ENCODE measurements around the gene CDH2. TPM values are rescaled to one million over a fixed set of nuclear protein-coding genes. Genes with fewer than 3 reads are reported as not detected.
A peak's percentile ranks its signal among the peaks of the same experiment; 100 is the strongest.

The CDH2 gene
- total and polyA plus RNA-seq, 2 donors (not counting 1 experiment from before 2014, with no cell fraction given) = 2.0 to 15.3 TPM

DNA sequence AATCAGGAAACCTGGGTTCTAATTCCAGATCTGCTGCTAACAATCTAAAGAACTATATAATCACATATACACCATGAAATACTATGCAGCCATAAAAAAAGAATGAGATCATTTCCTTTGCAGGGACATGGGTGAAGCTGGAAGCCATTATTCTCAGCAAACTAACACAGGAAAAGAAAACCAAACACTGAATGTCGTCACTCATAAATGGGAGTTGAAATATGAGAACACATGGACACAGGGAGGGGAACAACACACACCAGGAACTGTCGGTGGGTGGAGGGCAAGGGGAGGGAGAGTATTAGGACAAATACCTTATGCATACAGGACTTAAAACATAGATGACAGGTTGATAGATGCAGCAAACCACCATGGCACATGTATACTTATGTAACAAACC is 33.2 kb downstream of the CDH2 start:
- no peak overlapping the region for H3K4me3 ChIP-seq (replicated peaks in 1 of 4; ENCODE audit: control extremely low read depth in 1 of 4, insufficient read depth in 1 of 4, low read depth in 3 of 4, low read length in 4 of 4)
- H3K4me2 ChIP-seq (ENCODE audit: extremely low read depth, insufficient read depth, low read length) = no peak overlapping the region
- H3K27me3 ChIP-seq (ENCODE audit: control insufficient read depth, insufficient read depth, low read length) = no peaks in the 10 kb centered on the region
- no peaks in the 10 kb centered on the region for H3K79me2 ChIP-seq (ENCODE audit: control insufficient read depth, insufficient read depth, low read length)
- no peak overlapping the region for H2AFZ ChIP-seq (ENCODE audit: low read length)
- TF ChIP-seq, protein P1, sequence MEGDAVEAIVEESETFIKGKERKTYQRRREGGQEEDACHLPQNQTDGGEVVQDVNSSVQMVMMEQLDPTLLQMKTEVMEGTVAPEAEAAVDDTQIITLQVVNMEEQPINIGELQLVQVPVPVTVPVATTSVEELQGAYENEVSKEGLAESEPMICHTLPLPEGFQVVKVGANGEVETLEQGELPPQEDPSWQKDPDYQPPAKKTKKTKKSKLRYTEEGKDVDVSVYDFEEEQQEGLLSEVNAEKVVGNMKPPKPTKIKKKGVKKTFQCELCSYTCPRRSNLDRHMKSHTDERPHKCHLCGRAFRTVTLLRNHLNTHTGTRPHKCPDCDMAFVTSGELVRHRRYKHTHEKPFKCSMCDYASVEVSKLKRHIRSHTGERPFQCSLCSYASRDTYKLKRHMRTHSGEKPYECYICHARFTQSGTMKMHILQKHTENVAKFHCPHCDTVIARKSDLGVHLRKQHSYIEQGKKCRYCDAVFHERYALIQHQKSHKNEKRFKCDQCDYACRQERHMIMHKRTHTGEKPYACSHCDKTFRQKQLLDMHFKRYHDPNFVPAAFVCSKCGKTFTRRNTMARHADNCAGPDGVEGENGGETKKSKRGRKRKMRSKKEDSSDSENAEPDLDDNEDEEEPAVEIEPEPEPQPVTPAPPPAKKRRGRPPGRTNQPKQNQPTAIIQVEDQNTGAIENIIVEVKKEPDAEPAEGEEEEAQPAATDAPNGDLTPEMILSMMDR (conservative IDR thresholded peaks at IDR 0.05 in 1 of 2, IDR thresholded peaks at IDR 0.05 in 1 of 2; ENCODE audit: low read depth in 1 of 2, low read length in 2 of 2) = no peak
- TF ChIP-seq EZH2 (IDR thresholded peaks at IDR 0.05; ENCODE audit: low read length, missing control alignments) = no peak
- H3K36me3 ChIP-seq (ENCODE audit: control insufficient read depth, insufficient read depth, low read length) = no peaks in the 10 kb centered on the region
- no peaks in the 10 kb centered on the region for H4K20me1 ChIP-seq (ENCODE audit: control insufficient read depth, extremely low read depth, insufficient read depth, low read length)
- no peak for DNase-seq (ENCODE audit: low read depth in 2 of 2)
- no peaks in the 10 kb centered on the region for H3K9me3 ChIP-seq (ENCODE audit: control insufficient read depth, insufficient read depth, low read depth, low read length)
- H3K4me1 ChIP-seq (ENCODE audit: control insufficient read depth, extremely low read depth, insufficient read depth, low read length) = no peaks in the 10 kb centered on the region
- no peak overlapping the region for H3K27ac ChIP-seq (ENCODE audit: insufficient read depth, low read length)
- no peak overlapping the region for H3K9ac ChIP-seq (ENCODE audit: insufficient read depth, low read length)

- no peak overlapping the region for H3K27ac ChIP-seq (ENCODE audit: insufficient read depth, low read length)
- H3K4me1 ChIP-seq (ENCODE audit: control insufficient read depth, extremely low read depth, insufficient read depth, low read length) = no peaks in the 10 kb centered on the region
- H3K27me3 ChIP-seq (ENCODE audit: control insufficient read depth, insufficient read depth, low read length) = no peaks in the 10 kb centered on the region
- TF ChIP-seq, protein P1 (conservative IDR thresholded peaks at IDR 0.05 in 1 of 2, IDR thresholded peaks at IDR 0.05 in 1 of 2; ENCODE audit: low read depth in 1 of 2, low read length in 2 of 2) = no peak
- DNase-seq (ENCODE audit: low read depth in 2 of 2) = no peak
- H2AFZ ChIP-seq (ENCODE audit: low read length) = no peak overlapping the region
- H4K20me1 ChIP-seq (ENCODE audit: control insufficient read depth, extremely low read depth, insufficient read depth, low read length) = no peaks in the 10 kb centered on the region
- H3K9me3 ChIP-seq (ENCODE audit: control insufficient read depth, insufficient read depth, low read depth, low read length) = no peaks in the 10 kb centered on the region
- H3K9ac ChIP-seq (ENCODE audit: insufficient read depth, low read length) = no peak overlapping the region
- H3K79me2 ChIP-seq (ENCODE audit: control insufficient read depth, insufficient read depth, low read length) = no peaks in the 10 kb centered on the region
- H3K36me3 ChIP-seq (ENCODE audit: control insufficient read depth, insufficient read depth, low read length) = no peaks in the 10 kb centered on the region
- H3K4me2 ChIP-seq (ENCODE audit: extremely low read depth, insufficient read depth, low read length) = no peak overlapping the region
- no peak overlapping the region for H3K4me3 ChIP-seq (replicated peaks in 1 of 4; ENCODE audit: control extremely low read depth in 1 of 4, insufficient read depth in 1 of 4, low read depth in 3 of 4, low read length in 4 of 4)
Observed at GRCh38 chr18:28138816-28139215, 38.1 kb downstream of the CDH2 start.

DNA sequence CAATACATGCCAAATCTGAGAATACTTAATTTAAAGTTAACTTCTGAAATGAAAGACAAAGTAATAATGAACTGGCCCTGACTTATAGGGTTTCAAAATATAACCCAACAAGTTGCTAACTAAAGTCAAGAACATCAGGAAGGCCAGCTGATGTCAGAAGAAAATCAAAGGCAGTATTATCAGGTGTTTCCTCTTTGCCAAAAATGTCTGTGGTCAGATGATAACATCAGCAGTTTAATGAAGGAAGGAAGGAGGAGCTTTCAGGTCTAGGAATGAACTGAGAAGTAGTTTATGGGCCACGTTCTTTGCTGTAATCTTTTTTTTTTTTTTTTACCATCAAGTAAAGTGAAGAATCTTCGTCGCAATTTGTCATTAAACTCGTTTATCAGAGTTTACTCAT is 40.9 kb downstream of the CDH2 start:
- H3K27me3 ChIP-seq (ENCODE audit: control insufficient read depth, insufficient read depth, low read length) = no peaks in the 10 kb centered on the region
- H4K20me1 ChIP-seq (ENCODE audit: control insufficient read depth, extremely low read depth, insufficient read depth, low read length) = no peaks in the 10 kb centered on the region
- H3K4me3 ChIP-seq (replicated peaks in 1 of 4; ENCODE audit: control extremely low read depth in 1 of 4, insufficient read depth in 1 of 4, low read depth in 3 of 4, low read length in 4 of 4) = no peak overlapping the region
- no peak overlapping the region for H3K4me2 ChIP-seq (ENCODE audit: extremely low read depth, insufficient read depth, low read length)
- no peaks in the 10 kb centered on the region for H3K4me1 ChIP-seq (ENCODE audit: control insufficient read depth, extremely low read depth, insufficient read depth, low read length)
- H3K27ac ChIP-seq (ENCODE audit: insufficient read depth, low read length) = no peak overlapping the region
- TF ChIP-seq, protein P1 (conservative IDR thresholded peaks at IDR 0.05 in 1 of 2, IDR thresholded peaks at IDR 0.05 in 1 of 2; ENCODE audit: low read depth in 1 of 2, low read length in 2 of 2) = no peak
- TF ChIP-seq EZH2 (IDR thresholded peaks at IDR 0.05; ENCODE audit: low read length, missing control alignments) = no peak
- no peak overlapping the region for H2AFZ ChIP-seq (ENCODE audit: low read length)
- peak in 1 of 2 donors; percentile 70 for DNase-seq (ENCODE audit: low read depth in 2 of 2)
- H3K9me3 ChIP-seq (ENCODE audit: control insufficient read depth, insufficient read depth, low read depth, low read length) = no peaks in the 10 kb centered on the region
- no peaks in the 10 kb centered on the region for H3K36me3 ChIP-seq (ENCODE audit: control insufficient read depth, insufficient read depth, low read length)
- H3K79me2 ChIP-seq (ENCODE audit: control insufficient read depth, insufficient read depth, low read length) = no peaks in the 10 kb centered on the region
- no peak overlapping the region for H3K9ac ChIP-seq (ENCODE audit: insufficient read depth, low read length)
